Measurements from ENCODE around the gene PDZD7.

PDZD7 gene

DNA sequence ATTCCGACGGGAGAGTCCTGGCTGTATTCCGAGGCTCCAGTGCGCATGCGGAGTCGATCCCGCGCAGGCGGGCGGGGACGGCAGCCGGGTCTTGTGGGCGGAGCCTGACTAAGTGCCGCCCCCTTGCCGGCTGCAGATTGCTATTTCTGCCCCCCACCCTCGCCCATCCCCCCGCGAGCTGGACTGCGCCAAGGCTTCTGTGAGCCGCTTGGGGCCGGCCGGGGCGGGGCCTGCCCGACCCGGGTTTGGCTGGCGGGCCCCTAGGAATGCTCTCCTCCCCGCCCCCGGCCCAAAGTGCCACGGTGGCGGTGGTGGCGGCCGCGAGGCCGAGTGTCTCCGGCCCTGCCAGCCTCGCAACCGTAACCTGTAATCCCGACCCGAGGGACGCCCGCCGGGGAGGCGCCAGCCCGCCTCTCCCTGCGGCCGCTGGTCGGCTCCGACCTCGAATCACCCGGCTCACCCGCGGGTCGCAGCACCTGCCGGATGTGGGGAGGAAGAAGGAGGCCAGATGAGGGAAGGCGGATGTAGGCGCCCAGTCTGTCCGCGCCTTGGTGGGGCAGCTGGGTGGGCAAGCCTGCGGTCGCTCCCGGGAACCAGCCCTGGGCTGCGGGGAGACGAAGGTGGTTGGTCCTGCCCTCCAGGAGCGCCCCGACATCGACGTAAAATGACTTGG, 30.2 kb upstream of the PDZD7 start:
- peak; percentile 97 for DNase-seq (ENCODE audit: low read depth)

DNA sequence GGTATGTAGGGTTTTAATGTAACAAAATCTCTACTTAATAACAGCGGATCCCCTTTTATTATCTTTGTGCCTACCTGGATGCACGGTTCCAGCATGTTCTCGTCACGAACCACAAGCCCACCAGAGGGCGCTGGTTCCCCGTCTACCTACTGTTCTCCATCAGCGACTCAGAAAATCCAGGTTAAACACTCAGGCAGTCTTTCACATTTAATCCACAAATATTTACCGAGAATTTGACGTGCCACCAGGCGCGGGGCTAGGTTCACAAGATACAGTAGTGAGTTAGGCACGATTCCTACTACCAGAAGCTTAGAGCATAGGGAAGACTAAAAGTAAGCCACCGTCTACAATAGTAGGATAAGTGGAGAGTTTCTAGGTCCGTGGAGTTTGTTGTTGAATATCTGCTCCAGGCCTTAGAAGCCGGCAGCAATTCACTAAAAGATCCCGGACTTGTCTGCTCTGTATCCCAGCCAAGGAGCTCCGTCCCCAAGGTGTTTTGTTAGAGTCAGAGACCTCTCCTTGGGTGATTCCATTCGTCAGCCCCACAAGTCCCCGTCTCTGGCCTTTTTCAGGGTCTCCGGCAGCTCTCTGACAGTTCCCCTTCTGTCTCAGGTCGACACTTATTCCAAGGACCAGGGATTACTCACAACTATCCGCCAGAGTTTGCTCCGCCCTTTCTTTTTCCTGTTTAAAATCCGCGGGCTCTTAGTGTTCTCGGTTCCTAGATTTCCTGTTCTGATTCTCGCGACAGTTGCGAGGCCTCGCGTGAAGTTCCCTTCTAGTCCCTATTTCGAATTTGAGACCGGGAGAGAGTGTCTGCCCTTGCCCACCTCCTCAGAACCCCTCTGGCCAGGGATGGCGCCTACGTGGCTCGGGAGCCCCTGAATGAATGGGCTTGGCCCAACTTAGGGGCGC, 29.4 kb upstream of the PDZD7 start:
- DNase-seq (ENCODE audit: low read depth), result peak; percentile 84

DNA sequence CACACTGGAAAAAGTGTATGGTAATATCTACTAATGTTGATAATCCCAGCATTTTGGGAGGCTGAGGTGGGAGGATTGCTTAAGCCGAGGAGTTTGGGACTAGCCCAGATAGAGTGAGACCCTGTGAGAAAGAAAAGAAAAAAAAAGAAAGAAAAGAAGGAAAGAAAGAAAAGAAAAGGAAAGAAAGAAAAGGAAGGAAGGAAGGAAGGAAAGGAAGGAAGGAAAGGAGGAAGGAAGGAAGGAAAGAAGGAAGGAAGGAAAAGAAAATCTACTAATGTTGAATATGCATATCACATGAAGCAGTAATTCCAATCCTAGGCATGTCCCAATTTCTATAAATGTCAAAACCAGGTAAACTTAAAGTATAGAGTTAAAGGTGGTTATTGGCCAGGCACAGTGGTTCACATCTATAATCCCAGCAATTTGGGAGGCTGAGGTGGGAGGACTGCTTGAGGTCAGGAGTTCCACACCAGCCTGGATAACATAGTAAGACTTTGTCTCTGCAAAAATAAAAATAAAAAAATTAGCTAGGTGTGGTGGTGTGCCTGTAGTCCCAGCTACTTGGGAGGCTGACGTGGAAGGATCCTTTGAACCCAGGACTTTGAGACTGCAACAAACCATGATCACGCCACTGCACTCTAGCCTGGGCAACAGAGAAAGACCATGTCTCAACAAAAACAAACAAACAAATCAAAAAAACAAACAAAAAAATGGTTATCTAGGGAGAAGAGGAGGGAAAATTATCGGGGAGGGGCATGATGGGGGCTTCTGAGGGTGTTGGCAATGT, 25.6 kb upstream of the PDZD7 start:
- DNase-seq (ENCODE audit: low read depth), result no peak

DNA sequence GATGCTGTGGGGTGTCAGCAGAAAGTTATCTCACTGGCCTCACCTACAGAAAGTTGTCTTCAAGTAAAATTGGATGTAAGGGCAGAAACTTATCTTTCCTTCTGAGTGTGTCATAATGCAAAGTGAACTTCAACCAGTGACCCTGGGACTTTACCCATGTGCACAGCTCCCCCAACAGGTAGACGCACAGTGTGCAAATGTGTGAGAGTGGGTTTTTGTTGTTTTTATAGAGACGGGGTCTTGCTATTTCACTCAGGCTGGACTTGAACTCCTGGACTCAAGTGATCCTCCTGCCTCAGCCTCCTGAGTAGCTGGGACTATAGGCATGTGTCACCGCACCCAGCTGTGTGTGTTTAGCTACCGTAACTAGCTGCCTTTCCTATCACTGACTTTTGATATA, 24.5 kb upstream of the PDZD7 start:
- no peak for DNase-seq (ENCODE audit: low read depth)

DNA sequence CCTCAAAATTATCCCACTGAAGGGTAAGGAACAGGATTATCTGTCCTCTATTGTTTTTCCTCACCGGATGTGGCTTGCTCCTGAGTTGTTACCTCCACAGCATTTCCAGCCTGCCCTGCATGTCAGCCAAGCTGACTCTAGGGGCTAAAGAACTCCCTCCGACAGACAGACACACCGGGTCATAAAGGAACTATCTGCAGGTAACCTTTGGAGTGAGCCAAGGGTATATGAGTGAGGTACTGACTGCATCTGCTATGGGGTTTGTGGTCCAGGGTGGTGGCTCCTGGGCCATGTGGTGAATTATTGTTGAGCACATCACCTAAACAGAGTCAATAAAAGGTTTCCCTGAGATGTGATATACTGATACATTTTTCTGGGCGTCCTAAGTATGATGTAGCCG, 23.9 kb upstream of the PDZD7 start:
- DNase-seq (ENCODE audit: low read depth), result no peak

DNA sequence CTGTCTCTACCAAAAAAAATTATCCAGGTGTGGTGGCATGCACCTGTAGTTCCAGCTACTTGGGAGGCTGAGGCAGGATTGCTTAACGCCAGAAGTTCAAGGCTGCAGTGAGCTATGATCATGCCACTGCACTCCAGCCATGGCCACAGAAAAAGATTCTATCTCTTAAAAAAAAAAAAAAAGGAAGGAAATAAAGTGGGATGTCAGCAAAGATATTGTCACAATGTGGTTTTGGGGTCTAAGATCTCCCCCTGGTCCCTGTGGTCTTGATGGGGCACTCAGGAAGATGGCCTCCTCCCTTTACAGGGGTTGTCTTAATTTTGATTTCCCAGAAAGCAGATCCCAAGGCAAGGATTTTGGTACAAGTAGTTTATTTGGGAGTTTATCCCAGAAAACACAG, 23.4 kb upstream of the PDZD7 start:
- DNase-seq (ENCODE audit: low read depth), result no peak

DNA sequence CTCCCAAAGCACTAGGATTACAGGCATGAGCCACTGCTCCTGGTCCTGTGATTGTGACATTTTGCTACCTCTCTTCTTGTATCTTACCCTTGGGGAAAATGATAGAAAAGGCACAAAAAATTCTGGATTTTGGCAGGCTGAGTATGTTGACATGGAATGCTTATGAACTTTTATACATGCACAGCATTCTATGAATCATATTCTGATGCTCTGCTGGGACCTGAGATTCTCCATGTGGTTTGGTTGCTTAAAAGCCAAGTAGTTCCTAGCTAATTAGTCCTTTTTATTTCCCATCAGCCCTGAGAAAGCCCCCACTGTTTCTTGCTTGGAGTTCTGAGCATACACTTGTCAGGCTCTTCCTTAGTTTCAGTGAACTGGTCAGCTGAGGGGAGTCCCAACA, 22.6 kb upstream of the PDZD7 start:
- no peak for DNase-seq (ENCODE audit: low read depth)

DNA sequence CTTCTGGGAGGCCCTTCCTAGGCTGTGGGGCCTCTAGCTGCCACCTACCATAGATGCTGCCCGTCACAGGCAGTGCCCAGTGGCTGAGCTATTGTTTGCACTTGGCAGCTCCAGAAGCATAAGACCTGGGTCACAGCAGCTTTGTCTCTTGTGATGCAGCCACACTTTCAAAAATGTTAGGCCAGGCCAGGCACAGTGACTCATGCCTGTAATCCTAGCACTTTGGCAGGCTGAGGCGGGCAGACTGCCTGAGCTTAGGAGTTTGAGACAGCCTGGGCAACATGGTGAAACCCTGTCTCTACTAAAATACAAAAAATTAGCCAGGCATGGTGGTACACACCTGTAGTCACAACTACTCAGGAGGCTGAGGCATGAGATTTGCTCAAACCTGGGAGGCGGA, 21.4 kb upstream of the PDZD7 start:
- DNase-seq (ENCODE audit: low read depth), result no peak

DNA sequence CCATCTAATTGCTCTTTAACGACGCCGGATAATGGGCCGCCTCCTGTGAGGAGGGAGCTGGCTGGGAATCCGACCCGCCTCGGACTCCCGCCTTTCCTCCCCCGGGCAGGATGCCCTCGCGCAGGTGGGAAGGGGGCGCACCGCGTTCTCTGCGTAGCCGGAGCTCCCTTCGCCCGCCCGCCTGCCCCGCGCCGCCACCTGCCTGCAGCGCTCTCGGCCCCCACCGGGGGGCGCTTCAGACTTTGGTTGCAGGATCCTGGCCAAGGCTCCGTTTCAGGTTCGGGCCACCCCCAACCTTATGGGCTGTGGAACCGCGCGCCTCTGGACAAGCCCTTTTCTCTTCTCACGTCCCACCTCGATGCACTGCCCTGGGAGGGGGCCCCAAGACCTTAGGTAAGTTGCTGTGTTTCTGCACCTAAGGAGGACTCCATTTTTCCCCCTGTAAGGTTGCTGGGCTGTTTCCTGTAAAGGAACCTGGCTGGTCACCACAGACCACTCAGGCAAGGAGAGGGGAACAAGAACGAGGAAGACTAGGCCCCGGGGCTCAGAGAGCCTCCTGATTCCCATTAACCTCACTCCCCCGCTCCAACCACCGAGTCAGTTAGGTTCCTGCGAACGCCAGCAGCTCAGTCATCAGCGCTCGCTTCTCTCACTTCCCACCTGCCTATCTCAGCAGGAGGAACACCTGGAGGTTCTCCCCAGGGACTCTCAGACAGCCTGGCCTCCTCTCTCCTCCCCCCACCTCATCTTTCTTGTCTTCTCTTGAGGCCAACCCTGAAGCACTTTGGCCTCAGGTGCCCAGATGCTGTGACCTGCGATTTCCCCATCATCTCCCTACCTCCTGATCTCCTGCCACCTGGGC, 19.5 kb upstream of the PDZD7 start:
- DNase-seq (ENCODE audit: low read depth), result no peak

DNA sequence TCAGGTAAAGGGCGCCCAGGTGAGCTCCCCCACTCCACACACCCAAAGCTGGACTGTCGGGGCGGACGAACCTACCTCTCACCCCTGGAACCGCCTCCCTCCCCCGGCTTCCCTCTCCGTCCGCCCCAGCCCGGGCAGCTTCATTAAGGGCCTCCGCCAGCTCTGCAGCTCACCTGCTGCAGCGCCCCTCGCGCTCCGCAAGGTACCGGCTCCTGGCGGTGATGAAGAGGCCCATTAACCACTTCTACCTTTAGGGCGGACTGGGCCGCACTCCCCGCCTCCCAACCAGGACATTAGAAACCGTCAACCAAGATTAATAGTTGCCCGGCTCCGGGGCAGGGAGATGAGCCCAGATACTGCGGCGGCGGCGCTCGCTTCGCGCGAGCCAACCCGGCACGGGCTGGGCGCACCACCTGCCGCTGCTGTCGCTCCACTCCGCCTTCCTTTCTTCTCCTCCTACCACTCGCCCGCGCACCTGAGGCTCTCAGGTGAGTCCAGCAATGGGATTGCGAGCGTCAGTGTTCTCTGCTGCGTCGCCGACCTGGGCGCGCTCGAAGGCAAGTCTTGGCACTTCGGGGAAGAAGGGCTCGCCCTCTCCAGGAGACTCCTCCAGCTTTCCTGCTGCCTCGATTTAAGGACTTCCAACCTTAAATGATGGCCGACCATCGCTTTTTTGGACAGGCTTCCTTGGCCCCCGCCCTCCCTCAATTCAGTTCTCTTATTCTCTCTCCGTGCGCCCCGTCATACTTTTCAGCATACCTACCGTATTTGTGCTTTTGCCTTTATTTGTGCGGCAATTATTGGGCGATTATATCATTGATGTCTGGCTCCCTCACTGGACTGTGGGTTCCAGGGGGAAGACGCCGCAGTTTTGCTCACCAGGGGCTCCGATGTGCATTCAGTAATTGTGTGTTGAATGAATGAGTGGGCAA, 17.3 kb upstream of the PDZD7 start:
- DNase-seq (ENCODE audit: low read depth), result no peak

DNA sequence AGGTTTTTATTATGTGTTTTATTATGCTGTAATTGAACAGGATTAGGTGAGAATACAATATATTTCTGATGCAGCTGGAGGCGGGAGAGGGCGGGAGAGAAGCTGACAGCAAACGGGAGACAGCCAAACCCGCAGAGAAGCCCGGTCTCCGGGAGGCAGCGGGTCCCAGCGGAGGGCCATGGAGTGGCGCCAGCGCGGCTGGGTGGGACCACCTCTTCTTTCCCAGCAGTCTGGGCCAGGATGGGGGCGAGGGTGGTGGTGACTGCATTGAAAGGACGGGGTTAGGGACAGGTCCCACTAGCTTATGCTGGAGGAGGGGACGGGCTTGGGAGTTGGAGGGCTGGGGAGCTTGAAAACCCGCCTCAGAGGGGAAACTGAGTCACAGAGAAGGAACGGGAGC, 16.3 kb upstream of the PDZD7 start:
- no peak for DNase-seq (ENCODE audit: low read depth)

DNA sequence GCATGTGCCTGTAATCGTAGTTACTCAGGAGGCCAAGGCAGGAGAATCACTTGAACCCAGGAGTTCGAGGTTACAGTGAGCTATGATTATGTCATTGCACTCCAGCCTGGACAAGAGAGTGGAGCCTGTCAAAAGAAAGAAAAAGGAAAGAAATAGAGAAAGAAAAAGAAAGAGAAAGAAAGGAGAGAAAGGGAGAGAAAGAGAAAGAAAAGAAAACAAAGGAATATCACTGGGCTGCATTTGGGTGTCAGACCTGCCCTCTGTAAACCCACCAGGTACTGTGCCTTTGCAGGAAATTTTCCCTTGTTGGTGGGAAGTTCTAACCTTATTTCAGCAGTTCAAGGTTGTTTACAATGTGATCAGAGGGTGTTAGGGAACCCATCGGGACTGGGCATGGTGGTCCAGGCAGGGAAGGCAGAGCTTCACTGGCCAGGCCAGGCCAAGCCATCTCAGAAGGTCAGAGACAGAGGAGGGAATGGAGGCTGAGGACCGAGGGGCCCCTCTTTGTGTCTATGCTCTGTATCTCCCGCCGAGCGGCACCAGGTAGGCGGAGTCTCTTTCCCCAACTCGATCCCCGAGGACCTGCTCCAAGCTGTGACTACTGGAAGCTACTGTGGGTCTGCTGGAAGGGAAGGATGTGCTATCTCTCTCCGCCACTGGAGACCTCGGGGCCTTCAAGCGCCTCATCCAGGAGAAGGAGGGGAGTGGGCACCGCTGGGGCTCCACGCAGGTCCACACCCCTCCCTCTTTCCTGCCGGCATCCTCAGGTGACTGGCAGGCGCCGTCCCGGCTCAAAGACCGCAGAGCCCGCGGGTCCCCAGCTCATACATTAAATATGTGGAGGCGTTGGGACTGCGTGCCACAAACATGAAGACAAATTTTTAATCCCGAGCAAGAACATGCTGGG, 15.7 kb upstream of the PDZD7 start:
- DNase-seq (ENCODE audit: low read depth), result no peak

DNA sequence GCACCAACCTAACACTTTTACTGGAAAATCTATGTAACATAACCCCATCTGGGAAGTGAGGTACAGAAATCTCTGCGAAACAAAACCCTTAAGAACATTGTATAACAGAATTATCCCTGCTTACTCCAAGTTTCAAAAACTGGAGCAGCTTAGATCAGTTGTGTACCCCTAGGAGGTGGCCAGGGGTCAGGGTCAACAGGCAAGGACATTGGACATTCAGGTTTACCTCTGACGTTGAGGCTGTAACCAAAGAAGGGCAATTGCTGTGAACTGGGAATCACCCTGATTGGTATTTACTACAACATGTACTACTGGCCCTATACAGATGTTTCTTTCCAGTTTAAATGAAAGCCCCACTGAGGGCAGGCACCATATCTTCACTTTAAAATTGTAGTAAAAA, 13.2 kb upstream of the PDZD7 start:
- DNase-seq (ENCODE audit: low read depth), result no peak

DNA sequence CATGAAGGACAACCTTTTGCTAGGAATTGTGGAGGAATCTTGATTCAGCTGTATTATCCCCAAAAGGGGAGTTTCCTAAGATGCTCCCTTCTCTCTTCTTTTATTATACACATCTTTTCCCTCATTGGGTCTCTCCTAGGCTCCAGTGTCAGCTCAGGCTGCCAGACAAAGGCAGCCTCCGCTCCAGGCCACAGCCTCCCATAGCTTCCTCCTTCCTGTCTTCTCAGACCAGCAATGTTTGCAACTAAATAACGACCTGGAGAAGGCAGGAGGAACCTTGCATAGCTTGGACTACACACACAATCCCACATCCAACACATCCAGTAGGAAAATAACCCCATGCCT, 12.4 kb upstream of the PDZD7 start:
- no peak for DNase-seq (ENCODE audit: low read depth)

DNA sequence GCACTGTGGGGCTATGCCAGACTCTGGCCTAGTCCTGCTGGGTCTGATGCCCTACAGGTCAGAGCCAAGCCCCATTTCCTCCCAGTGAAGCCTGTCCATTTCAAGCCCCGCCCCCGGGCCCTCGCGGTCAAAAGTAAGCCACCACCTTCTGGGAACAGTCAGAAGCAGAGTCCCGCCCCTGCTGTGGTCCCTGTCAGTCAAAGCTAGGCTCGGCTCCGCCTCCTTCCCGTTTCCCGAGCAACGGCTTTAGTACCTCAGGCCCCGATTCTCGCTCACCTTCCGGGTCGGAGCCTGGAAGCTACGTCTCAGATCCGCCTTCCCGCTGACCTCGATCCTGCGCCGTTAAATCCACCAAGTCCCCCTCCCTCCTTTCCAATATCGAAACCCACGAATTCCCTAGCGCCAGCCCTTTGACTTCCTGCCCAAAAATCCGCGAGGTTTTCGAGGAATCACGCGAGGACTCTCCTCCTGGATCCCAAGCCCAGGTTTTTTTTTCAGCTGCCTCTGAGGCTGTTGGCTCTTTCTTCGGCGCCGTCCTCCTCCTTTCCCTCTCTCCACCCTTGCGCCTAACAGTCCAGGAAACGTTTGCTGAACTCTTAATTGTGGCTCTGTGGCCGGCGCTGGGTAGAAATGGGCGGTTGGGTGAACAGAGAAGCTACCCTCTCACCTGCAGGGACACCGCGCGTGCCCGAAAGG, 11.9 kb upstream of the PDZD7 start:
- DNase-seq (ENCODE audit: low read depth), result peak; percentile 95

DNA sequence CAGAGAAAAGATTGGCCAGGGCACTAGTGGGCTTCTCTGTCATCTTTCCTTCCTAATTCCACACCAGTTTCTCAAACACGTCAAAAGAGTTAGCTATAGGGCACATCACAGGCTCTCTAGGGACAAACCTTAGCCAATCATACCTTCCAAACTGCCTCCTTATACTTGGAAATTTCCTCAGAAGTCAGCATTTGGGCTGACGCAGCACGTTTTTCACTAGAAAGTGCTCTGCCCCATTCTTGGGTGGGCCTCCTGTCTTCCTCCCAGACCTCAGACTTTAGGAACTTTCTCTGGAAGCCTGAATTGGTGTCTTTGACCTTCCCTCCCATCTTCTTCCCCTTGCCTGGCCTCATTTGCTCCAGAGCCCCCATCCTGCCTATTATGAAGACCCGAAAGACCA, 11.2 kb upstream of the PDZD7 start:
- no peak for DNase-seq (ENCODE audit: low read depth)

DNA sequence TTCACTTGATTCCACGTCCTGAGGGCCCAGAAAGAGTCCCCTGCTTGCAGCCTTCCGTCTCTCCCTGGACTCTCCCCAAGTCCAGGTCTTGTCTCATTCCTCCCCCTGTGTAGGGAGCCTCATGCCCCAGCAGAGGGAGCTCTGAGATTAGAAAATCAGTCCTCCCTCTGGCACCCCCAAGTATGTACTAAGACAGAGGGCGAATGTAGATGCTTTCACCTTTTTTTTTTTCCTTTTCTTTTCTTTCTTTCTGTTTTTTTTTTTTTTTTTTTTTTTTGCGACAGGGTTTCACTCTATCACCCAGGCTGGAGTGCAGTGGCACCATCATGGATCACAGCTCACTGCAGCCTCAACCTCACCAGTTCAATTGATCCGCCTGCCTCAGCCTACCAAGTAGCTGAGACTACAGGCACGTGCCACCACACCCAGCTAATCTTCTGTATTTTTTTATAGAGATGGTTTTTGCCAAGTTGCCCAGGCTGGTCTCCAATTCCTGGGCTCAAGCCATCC, 10.4 kb upstream of the PDZD7 start:
- peak; percentile 69 for DNase-seq (ENCODE audit: low read depth)

DNA sequence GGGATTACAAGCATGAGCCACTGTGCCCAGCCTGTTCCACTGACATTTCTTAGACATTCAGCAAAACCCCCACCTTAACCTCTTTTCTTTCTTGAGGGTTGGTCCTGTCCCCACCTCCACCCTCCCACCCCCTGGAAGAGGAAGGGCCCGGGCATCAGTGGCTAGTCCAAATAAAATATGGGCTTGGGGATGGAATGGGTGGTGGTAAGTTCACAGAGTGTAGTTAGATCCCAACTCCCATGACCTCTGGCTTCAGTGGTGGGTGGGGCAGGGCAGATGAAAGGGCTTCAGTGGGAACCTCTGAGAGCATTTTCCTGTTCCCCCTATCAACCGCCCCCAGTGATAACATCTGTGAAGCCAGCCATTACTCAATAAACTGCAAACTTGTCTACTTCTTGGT, 9.9 kb upstream of the PDZD7 start:
- DNase-seq (ENCODE audit: low read depth), result no peak

DNA sequence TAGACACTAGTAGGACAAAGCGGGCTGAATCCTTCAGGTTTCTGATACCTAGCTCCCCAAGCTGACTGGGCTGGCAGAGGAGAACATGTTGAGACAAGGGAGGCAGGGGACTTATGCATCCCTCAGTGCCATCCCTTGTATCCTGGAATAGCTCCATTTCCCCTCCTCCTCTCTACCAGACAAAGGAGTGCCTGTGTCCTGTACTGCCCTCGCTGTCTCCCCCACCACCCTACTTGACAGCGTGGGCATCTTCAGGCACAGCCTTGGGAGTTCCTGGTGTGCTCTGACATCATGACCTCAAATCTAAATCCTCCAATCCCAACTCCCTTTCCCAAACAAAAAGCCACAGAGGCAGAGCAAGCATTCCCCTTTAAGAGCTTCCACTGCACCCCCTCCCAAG, 9.1 kb upstream of the PDZD7 start:
- DNase-seq (ENCODE audit: low read depth), result no peak
